ENCODE data around the gene NOL3.
"Not testable (repeated sequence)": the region's sequence is repeated elsewhere in the genome, so short reads cannot be mapped to it uniquely, and the experiment has no call there.

Gene NOL3

GRCh38 chr16:67170168-67170948 is at the start of gene NOL3:
NOL3 (plus strand) TSS chr16:67170538.
- no peak for DNase-seq (ENCODE audit: low read depth)

- DNase-seq (ENCODE audit: low read depth): not testable (repeated sequence)
Observed at GRCh38 chr16:67122799-67123198, 47.5 kb upstream of the NOL3 start.

GRCh38 chr16:67128417-67128816 is 41.9 kb upstream of the NOL3 start:
- DNase-seq (ENCODE audit: low read depth): no peak

GRCh38 chr16:67128887-67129286 is 41.5 kb upstream of the NOL3 start:
- DNase-seq (ENCODE audit: low read depth): no peak

GRCh38 chr16:67129422-67129821 is 40.9 kb upstream of the NOL3 start:
- DNase-seq (ENCODE audit: low read depth): no peak

- DNase-seq (ENCODE audit: low read depth): no peak
Observed at GRCh38 chr16:67137605-67138004, 32.7 kb upstream of the NOL3 start.

GRCh38 chr16:67141391-67141790 is 28.9 kb upstream of the NOL3 start:
- DNase-seq (ENCODE audit: low read depth): no peak

- DNase-seq (ENCODE audit: low read depth): no peak
Observed at GRCh38 chr16:67142342-67142741, 28.0 kb upstream of the NOL3 start.

GRCh38 chr16:67144943-67145342 is 25.4 kb upstream of the NOL3 start:
- no peak for DNase-seq (ENCODE audit: low read depth)

GRCh38 chr16:67145746-67146145 is 24.6 kb upstream of the NOL3 start:
- DNase-seq (ENCODE audit: low read depth): no peak

GRCh38 chr16:67146523-67147357 is 23.6 kb upstream of the NOL3 start:
- no peak for DNase-seq (ENCODE audit: low read depth)

GRCh38 chr16:67147437-67148140 is 22.7 kb upstream of the NOL3 start:
- no peak for DNase-seq (ENCODE audit: low read depth)

- no peak for DNase-seq (ENCODE audit: low read depth)
Observed at GRCh38 chr16:67148221-67148620, 22.1 kb upstream of the NOL3 start.

- no peak for DNase-seq (ENCODE audit: low read depth)
Observed at GRCh38 chr16:67148656-67149275, 21.6 kb upstream of the NOL3 start.

GRCh38 chr16:67149276-67150046 is 20.9 kb upstream of the NOL3 start:
- DNase-seq (ENCODE audit: low read depth): no peak

- no peak for DNase-seq (ENCODE audit: low read depth)
Observed at GRCh38 chr16:67150047-67150832, 20.1 kb upstream of the NOL3 start.

GRCh38 chr16:67150833-67151396 is 19.4 kb upstream of the NOL3 start, which contains the start of gene B3GNT9:
B3GNT9 (minus strand) TSS chr16:67150998; CDS start chr16:67150485, 513 bp downstream.
- no peak for DNase-seq (ENCODE audit: low read depth)

GRCh38 chr16:67151431-67152097 is 18.8 kb upstream of the NOL3 start:
- DNase-seq (ENCODE audit: low read depth): no peak

GRCh38 chr16:67154578-67155294 is 15.6 kb upstream of the NOL3 start:
- no peak for DNase-seq (ENCODE audit: low read depth)
